Activated T-cell treated with anti-CD3 and anti-CD28 coated beads for 48 hours (primary cell): ENCODE results near the gene ILKAP.

Experiments
- DNase-seq: peaks from one replicate; pipeline ENCODE4 v3.0.0-alpha.2; 2020; ENCODE audit warnings: low read depth

The ILKAP gene

DNA sequence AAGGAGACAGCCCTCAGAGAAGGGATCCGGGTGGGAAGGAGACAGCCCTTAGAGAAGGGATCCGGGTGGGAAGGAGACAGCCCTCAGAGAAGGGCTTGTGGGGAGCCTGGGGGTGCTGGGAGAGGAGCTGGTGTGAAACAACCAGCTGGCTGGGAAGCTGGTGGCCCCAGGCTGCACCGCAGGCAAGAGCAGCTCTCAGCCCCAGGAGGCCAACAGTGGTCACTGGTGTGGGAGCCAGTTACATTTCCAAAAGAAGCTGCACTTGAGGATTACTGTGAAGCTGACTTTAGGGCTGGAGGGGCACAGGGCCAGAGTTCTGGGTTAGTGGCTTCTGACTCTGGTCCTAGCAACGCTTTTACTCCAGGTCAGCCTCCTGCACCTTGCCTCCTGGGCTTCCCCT is 33.1 kb upstream of the ILKAP start:
- DNase-seq, result no peak

DNA sequence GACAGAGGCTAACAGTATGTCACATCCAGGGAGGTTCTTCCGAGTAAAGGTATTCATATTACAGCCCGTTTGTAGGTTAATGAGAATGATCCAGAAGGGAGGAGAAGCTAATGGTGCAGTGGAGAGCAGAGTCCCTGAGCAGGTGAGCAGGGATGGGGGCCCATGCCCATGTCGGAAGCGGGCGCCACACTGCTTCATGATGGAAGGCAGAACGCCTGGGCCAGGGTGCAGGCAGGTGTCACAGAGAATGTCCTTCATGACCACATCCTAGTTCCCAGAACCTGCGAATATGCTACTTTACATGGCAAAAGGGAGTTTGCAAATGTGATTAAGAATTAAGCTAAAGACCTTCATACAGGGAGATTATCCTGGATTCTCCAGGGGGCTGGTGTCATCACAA is 32.4 kb upstream of the ILKAP start:
- no peak for DNase-seq

DNA sequence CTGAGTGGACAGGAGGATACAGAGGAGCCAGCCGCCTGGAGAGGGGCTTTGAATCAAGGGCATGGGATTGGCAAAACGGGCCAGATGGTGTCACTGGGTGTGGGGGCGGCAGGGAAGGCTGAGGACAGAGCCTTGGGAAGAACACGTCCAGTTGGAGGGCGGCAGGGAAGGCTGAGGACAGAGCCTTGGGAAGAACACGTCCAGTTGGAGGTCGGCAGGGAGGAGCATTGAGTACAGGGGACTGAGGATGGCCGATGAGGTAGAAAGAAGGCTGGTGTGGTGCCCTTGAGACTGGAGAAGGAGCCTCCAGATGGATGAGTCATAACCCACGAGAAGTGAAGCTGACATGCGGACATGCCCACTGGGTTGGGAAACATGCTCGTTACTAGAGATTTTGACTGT is 31.8 kb upstream of the ILKAP start:
- DNase-seq, result no peak

DNA sequence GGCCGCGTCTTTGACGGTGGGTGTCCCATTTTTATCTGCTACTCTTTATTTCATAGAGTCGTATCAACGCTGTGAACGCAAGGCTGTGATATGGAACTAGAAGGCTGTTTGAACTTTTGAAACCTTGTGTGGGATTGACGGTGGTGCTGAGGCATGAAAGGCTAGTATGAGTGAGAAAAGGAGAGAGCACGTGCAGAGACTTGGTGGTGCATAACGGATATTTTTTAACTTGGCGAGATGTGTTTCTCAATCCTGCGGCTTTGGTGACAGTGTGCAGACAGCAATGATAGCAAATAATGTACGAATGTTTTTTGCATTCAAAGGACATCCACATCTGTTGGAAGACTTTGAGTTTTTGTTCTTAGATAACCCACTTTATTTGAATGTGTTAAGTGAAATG is 30.1 kb upstream of the ILKAP start:
- DNase-seq, result no peak

DNA sequence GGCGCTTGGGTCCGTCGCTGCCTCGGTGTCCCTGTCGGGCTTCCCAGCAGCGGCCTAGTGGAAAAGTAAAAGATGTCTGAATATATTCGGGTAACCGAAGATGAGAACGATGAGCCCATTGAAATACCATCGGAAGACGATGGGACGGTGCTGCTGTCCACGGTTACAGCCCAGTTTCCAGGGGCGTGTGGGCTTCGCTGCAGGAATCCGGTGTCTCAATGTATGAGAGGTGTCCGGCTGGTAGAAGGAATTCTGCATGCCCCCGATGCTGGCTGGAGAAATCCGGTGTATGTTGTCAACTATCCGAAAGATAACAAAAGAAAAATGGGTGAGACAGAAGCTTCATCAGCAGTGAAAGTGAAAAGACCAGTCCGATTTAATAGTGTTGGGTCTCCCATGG is 28.3 kb upstream of the ILKAP start:
- no peak for DNase-seq

DNA sequence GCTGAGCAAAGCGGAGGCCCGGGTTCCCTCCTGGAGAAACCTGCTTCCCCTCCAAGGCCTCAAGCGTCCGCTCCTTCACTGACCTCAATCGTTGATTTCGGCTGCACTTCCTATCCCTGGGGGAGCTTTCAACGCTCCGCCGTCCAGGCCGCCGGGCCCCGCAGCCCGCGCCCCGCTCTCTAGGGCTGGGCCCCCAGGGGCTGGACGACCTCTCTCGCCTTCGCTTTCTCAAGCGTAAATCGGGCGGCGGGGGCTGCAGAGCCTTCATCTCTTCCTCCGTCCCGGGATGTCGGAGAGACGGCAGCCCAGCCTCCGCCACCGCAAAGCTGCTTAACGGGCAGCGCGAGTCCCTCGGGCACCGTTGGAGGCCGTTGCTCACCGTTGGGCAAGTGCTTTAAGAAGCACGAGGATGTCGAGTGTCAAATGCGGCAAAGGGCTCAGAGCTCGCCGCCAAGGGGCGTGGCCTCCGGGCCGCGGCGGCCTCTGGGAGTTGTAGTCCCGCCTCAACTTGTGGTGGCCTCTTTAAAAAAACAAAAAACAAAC is 27.8 kb upstream of the ILKAP start:
- peak; percentile 72 for DNase-seq

DNA sequence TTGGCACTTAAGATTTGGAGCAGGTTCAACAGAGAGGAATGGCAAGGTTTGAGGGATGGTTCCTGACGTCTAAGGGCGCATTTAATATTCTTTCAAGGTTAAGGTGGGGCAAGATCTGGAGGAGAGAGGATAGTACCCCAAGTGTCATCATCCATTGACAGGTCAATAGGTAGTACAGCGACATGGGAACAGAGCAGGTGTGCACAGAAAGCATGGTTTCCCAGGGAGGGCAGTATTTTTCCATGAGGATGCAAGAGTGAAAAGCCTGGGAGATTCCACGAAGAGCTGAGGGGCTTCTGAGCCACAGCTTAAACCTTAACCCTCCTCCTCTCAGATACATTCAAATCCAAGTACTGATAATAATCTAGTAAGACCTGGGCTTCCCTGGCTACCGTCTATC is 27.2 kb upstream of the ILKAP start:
- no peak for DNase-seq

DNA sequence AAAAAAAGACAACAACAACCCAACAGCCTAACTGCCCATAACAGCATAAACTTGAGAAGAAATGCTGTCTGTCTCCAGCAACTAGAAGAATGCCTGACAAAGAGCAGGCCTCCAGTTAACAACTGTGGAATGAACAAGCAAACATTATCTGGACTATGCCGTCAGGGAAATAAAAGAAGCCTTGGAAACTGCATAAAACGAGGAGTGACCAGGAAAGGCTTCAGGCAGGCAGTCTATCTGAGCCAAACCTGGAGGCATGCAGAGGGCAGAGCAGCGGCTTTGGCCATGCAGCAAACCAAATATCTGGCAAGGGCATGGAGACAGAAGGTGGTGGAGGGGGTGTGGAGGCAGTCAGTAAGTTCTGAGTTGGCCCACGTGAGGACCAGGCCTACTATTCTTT is 25.2 kb upstream of the ILKAP start:
- no peak for DNase-seq

DNA sequence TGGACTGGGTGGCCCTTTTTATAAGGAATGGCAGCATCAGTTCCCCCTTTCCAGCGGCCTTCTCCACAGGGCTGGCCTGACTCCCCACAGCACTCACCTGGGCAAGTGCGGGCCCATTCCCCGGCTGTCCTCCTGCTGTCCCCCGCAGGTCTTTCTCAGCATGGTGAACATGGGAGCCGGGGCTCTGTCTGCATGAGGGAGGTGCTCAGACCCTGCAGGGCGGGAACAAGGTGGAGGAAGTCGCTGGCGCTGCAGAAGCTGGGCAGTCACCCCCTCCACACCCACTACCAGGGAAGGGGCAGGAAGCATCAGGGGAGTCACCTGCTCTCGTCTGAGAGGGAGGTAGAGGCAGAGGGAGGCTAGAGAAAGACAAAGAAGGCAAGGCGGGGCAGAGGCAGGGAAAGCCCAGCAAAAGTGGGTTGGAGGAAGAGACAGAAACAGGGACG is 24.1 kb upstream of the ILKAP start:
- DNase-seq, result no peak

DNA sequence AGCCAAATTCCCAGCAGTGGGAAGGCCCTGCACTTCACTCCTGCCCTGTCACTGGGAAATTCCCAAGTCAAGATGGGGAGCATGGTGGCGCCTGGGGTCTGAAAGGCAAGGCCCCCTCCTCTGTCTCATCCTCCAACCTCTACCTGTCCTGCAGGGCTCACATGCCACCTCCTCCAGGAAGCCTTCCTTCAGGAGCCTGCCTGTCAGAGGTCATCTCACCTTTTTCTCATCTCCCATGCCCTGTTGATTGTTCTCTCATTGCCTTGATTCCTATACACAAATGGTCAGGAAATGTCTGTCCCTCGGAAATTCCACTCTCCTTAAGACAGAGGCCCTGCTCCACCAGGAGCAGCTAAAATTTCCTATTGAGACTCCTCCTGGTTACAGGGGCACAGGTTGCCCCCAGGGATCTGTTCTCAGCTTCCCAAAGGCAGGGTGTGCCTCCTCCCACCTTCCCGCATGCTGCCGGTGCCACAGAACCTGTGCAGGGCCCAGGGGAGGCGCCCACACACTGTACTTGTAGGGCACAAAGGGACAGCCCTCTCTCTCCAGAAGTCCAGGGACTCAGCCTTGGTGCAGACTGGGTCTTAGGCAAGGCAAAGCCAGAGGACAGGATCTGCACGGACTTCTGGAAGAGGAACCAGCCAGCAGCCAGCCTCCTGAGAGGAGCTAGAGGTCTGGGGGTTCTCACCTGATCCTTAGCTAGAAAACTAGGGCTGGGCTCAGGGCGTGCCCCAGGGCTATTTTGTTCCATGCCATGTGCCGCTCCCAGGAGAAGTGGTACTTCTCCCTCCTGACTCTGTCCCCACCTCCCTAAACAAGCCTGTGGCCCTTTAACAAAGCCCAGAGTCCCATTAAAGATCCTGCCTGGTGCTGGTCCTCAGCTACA is 23.4 kb upstream of the ILKAP start:
- DNase-seq, result no peak

DNA sequence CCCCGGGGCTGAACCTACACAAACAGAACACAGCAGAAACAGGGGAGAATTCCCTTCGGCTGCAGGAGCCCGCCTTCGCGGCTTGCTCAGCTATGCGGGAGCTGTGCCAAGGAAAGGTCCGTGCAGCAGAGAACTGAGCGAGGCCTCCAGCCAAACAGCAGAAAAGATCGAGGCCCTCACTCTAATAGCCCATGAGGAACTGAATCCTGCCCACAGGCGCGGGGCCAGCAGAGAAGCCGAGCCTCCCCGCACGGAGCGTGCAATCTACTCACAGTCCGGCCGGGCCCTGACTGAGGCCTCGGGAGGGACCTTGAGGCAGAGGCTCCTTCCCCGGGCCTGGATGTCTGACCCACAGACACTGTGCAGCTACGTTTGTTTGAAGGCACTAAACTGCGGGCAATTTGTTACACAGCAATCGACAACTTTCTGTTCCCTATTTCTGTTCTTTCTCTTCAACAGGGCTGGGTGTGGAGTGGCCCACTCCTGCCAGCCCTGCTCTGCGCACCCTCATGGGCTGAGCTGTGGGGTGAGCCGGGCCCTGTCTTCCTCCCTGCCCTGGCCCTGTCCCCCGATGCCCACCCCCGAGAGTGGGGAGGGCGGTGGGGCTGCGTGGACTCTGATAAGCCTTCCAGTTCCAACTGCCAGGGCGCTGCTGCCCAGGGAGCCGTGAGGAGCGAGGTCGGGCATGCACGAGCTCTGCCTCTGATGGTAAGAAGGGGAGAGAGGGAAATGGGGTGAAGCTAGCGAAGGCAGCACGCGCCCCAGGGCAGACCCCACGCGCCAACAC is 22.6 kb upstream of the ILKAP start:
- DNase-seq, result no peak

DNA sequence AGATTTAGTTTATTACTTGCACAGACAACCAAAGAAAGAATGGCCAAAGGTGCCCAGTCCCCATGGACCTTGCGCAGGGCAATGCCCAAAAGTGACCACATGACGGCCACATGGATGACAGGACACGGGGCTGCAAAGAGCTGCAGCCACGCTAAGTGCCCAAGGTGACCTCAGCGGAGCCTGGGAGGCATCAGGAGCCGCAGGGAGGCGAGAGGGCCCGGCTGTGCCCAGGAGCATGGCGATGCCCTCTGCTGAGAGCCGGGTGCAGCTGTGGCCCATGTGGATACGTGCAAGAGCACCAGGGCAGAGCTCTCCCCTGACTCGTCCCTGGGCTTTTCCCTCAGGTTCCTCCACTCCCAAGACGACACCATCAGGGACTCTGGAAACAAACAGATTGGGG is 21.6 kb upstream of the ILKAP start:
- no peak for DNase-seq

DNA sequence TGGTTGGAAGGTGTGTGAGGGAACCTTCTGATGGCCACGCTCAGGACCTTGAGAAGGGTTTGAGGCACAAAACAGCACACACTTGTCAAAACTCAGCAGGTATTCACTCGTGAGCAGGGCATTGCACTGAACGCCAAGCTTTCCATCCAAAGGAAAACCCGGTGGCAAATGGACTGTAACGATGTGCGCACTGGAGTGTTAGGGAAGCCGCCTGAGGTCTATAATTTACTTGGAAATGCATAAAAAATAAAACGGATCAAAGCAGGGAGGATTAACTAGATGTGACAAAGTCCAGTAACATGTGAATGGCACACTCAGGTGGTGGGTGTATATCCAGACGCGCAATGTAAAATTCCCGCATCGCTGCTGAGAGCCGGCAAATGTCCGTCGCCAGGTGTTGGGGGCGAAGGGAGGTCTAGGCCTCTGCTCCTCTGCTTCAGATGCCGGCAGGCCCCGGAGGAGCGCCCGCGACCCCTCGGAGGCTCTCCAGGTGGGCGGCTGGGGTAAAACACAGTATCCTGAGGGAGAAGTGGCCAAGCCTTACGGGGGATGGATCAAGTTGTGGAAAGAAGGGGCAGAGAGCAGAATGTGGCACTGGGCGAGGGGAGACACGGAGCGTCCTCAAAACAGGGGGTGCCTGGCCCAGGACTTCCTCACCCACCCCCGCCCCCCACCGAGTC is 21.0 kb upstream of the ILKAP start:
- DNase-seq, result no peak

DNA sequence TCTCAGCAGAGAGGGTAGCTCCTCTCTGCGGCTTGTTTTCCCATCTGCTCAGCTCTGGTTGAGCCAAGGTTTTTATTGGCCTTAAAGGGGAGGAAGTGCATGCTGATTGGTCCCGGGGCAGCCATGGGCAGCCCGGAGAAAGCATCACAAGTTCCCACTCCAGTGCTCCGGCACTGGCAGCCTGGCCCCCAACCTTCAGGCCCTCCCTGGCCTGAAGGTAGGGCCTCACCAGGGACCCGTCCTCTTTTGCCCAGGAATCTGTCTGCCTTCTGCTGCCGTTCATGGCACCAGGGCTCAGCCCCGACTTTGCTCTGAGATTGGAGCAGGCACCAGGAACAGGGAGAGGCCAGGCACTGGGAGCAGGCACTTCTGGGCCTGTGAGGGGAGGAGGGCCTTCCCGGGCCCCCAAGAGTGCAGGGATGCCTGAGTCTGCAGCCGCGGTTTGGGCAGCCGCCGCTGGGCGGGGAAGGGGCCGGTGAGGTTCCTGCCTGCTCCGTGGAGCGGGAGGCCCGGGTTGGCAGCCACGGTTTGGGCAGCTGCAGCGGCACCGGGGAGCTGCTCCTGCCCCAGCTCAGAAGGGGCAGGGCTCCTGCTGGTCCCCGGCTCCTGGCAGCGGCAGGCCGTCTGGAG is 17.5 kb upstream of the ILKAP start:
- DNase-seq, result no peak

DNA sequence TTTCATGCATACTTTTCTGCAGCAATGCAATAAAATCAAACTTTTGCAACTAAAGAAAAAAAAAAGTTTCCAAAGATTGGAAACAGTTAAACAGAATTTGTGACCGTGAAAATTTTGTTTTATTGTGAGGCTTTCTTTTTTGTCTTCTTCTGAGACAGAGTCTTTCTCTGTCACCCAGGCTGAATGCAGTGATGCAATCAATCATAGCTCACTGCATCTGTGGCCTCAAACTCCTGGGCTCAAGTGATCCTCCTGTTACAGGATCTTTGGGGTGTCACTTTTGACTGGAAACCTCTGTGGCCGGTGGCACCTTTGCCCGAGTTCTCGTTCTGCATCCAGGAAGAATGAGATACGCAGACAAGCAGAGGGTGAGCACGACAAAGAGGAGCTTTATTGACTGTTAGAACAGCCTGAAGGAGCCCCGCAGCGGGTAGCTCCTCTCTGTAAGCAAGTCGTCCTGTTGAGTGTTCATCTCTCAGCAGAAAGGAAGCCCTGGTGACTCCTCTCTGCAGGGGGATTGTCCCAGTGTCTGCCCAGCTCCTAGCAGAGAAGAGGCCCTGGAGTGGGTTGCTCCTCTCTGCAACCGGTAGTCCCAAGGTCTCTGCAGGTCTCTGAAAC is 16.9 kb upstream of the ILKAP start:
- DNase-seq, result no peak

DNA sequence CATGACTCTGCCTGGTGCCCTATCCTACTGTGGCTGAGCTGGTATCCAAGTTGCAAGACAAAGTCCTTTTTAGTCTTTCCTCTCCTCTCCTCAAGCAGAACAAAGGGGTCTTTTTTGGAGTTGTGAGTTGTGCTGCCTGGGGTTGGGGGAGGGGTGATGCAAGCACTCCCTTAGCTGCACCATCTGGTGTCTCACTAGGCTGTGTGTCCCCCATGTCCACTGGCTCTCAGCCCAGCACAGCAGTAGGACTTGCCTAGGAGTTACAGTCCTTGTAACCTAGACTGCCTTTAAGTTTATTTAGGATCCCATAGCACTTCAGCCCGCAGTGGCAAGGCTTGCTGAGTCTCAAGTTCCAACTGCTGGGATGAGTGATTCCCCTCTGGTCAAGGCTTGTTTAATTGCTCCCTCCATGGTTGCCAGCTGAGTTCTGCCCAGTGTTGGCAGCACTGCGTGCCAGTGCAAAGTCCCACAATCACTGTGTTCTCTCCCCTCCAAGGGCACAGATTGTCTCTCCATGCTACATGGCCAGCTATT is 13.2 kb upstream of the ILKAP start:
- no peak for DNase-seq

DNA sequence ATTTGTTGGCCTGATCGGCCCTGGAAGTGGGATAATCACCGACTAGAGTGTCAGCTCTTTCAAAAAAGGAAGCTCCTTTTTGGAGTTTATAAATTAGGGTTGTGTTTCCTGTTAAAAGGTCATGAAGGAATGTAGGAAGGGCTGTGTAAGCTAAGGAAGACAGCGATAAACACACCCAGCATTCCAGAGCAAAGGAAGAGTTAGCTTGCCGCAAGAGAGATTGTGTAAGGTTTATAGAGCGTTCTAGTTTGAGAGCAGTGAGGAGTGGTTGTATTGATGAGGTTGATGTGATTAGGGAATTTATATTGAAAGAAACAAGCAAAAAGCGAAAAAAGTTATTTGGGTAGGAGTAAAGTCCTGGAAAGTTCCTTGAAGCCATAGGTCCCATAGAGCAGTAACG is 3.5 kb upstream of the ILKAP start:
- no peak for DNase-seq

DNA sequence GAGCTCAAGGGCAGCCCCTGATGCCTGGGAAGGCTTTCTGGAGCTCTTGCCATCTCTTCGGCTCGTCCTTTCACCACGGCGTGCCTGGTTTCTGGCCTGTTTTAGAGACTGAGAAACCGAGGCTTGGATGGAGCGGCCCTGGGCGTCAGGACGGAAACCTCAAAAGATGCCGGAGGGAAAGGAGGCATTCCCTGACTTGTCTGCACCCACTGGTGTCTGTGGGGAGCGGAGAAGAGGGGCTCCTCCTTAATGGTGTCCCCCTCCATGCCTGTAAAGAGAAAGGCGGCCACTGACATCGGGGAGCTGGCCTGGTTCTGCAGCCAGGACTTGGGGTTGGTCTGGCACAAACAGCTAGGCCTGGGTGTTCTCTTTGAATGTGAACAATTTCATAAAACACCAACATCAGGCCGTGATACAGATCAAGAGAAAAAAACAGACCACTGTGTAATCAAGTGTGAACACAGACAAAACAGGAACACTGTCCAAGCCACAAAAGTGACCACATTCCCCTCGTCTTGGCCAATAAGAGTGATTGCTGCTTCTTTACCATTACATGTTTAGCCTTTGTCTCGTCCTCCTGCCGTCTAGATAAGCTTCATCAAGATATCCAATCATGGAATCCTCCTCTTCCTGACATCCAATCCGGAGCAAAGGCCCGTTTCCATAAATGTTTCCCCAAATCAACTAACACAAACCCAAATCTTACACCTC is 633 bp upstream of the ILKAP start:
- DNase-seq, result no peak

DNA sequence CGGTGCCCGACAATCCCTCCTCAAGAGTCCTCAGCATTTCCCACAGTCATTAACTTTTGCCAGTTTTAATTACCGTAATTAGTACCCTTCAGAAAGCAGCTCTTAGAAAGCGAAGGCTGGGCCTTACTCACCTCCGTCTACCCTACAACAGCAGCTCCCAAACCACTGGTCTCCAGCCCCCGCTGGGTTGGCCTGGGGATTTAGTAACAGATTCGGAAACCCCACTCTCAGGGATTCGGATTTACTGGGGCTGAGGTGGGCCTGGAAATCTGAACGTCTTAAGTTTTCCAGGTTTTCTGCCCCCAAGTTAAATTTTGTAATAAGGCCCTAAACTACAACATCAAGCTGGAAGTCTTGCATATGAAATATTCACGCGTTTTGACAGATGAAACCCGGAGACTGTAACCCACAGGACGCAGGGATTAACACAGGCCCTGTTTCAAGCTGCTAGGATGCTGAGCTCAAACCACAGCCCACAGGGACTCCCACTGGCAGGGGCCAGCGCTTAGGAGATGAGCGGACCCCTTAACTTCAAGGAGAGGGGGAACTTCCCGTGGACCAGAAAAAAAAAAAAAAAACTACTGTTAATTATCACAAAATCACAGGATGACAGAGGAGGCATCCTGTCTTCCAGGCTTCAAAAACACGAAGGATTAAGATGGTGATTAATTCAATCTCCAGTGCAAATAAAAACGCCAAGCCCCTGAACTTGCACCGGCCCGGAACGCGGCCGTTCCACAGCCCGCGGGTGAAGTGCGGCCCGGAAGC is 985 bp downstream of the ILKAP start:
- peak; percentile 10 for DNase-seq

DNA sequence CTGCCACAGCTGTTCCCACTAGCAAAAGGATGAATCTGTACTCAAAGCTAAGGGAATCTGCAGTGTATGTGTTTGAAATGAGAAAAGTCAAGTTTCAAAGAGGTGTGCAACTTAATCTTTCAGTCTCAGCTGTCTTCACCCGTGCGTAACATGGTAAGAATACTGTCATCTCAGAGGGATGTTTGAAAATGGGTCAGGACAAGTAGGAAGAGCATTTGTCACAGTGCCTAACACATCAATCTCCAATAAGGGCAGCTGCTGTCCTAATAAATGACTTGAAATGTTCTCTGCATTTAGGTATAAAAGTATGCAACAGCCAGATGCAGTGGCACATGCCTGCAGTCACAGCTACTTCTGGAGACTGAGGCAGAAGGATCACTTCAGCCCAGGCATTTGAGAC is 13.1 kb downstream of the ILKAP start:
- DNase-seq, result no peak
